ENCODE results near the gene MED17. TPM values are rescaled to one million over a fixed set of nuclear protein-coding genes. Genes with fewer than 3 reads are reported as not detected.

MED17 gene
- total RNA-seq, 3 donors from 2014 or later = 22.3 to 33.8 (median 29.6) TPM

- ATAC-seq = no peak
- H3K36me3 ChIP-seq (ENCODE audit: low read depth) = peaks cover 36% of the 10 kb centered on the region
- H3K4me1 ChIP-seq (ENCODE audit: low read depth) = peaks cover 7% of the 10 kb centered on the region
- intact Hi-C loops (cut with DNase I, micrococcal nuclease) = no loop called here
- no peak overlapping the region for H3K4me3 ChIP-seq
- DNase-seq = no peak
- no peak for TF ChIP-seq CTCF (IDR thresholded peaks at IDR 0.05)
- H3K9me3 ChIP-seq = no peaks in the 10 kb centered on the region
Measured at GRCh38 chr11:93791493-93791892, 7.4 kb downstream of the MED17 start.

GRCh38 chr11:93796441-93797231 is 12.6 kb downstream of the MED17 start:
- H3K9me3 ChIP-seq = no peaks in the 10 kb centered on the region
- ATAC-seq (no peak), DNase-seq (no peak)
- TF ChIP-seq CTCF (IDR thresholded peaks at IDR 0.05) = no peak
- H3K36me3 ChIP-seq (ENCODE audit: low read depth) = peaks cover 30% of the 10 kb centered on the region
- no peak overlapping the region for H3K4me3 ChIP-seq
- intact Hi-C loops (cut with DNase I, micrococcal nuclease) = no loop called here
- H3K4me1 ChIP-seq (ENCODE audit: low read depth) = no peaks in the 10 kb centered on the region

- Histone ChIP-seq H3K36me3 (ENCODE audit: low read depth) (peaks cover 9% of the 10 kb centered on the region), H3K4me3 (no peak overlapping the region), H3K4me1 (ENCODE audit: low read depth) (no peaks in the 10 kb centered on the region), H3K9me3 (no peaks in the 10 kb centered on the region)
- no peak for TF ChIP-seq CTCF (IDR thresholded peaks at IDR 0.05)
- ATAC-seq (no peak), DNase-seq (no peak)
- intact Hi-C loops (cut with DNase I, micrococcal nuclease) = no loop called here
Measured at GRCh38 chr11:93801366-93801765, 17.3 kb downstream of the MED17 start.

- H3K9me3 ChIP-seq = no peaks in the 10 kb centered on the region
- TF ChIP-seq CTCF (IDR thresholded peaks at IDR 0.05) = no peak
- intact Hi-C loops (cut with DNase I, micrococcal nuclease) = no loop called here
- no peak for DNase-seq
- H3K4me3 ChIP-seq = no peak overlapping the region
- no peak for ATAC-seq
- H3K4me1 ChIP-seq (ENCODE audit: low read depth) = no peaks in the 10 kb centered on the region
- peaks cover 11% of the 10 kb centered on the region for H3K36me3 ChIP-seq (ENCODE audit: low read depth)
Measured at GRCh38 chr11:93804879-93805278, 20.8 kb downstream of the MED17 start.

- Histone ChIP-seq H3K4me3 (no peak overlapping the region), H3K9me3 (no peaks in the 10 kb centered on the region), H3K36me3 (ENCODE audit: low read depth) (peaks cover 4% of the 10 kb centered on the region), H3K4me1 (ENCODE audit: low read depth) (no peaks in the 10 kb centered on the region)
- DNase-seq (no peak), ATAC-seq (no peak)
- TF ChIP-seq CTCF (IDR thresholded peaks at IDR 0.05) = no peak
- intact Hi-C loops (cut with DNase I, micrococcal nuclease) = no loop called here
Measured at GRCh38 chr11:93807980-93808379, 23.9 kb downstream of the MED17 start.
